OCI-M2 (cell line): ENCODE results near the gene TTC7B.

Experiments used
- DNase-seq: peaks from one replicate; lab custom pipeline; 2025; ENCODE audit not compliant: unreplicated experiment; lab: John Stamatoyannopoulos, UW

Gene TTC7B

GRCh38 chr14:90805662-90806540, 10.3 kb downstream of the TTC7B start:
- no peak for DNase-seq

DNA sequence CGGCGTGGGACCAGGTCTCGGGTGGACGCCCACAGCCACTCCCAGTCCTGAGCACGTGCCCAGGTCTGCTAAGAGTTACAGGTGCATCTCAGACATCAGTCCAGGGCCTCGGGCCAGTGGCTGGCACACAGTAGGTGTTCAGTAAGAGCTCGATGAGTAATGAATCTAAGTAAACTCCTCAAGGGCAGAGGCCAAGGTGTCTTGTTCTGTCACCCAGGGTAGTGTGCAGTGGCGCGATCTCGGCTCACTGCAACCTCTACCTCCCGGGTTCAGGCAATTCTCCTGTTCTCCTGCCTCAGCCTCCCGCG, 11.2 kb downstream of the TTC7B start:
- no peak for DNase-seq

DNA sequence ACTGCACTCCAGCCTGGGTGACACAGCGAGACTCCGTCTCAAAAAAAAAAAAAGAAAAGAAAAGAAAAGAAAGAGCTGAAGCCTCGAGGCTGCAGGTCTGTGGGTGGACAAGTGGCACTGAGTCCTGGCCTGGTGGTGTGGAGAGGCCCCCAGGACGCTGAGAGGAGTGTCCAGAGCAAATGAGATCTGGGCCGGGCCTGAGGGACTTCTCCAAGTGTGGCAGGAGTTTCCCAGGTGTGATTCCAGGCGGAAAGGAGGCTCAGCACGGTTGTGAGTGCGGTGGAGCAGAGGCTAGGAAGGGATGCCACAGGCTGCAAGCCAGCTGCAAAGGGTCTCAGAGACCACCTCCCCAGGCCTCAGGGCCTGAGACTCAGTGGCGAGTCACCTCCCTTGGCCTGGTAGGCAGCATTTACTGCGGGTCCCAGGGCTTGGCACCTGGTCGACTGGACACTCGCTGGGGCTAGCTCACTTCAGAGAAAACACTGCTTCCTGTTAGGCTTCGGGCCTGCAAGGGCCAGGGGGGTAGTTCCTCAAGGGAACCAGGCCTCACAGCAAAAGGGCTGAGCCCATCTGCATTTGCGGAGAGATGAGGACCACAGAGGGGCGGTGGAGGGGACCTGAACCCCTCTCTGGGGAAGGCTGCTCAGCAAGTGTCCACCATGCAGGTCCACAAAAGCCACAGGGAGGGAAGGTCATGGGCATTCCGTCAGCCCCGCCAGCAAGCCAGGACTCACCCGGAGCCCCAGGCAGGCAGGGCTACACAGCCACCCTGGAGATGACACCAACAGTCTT, 11.7 kb downstream of the TTC7B start:
- no peak for DNase-seq

- DNase-seq, result no peak
Observed at GRCh38 chr14:90803249-90803648, 13.0 kb downstream of the TTC7B start.

GRCh38 chr14:90799420-90799819, 16.8 kb downstream of the TTC7B start:
- no peak for DNase-seq

- no peak for DNase-seq
Observed at GRCh38 chr14:90797919-90798318, 18.3 kb downstream of the TTC7B start.

- DNase-seq, result no peak
Observed at GRCh38 chr14:90797451-90797850, 18.8 kb downstream of the TTC7B start.

- no peak for DNase-seq
Observed at GRCh38 chr14:90796329-90796728, 19.9 kb downstream of the TTC7B start.

- DNase-seq, result no peak
Observed at GRCh38 chr14:90795744-90796143, 20.5 kb downstream of the TTC7B start.

DNA sequence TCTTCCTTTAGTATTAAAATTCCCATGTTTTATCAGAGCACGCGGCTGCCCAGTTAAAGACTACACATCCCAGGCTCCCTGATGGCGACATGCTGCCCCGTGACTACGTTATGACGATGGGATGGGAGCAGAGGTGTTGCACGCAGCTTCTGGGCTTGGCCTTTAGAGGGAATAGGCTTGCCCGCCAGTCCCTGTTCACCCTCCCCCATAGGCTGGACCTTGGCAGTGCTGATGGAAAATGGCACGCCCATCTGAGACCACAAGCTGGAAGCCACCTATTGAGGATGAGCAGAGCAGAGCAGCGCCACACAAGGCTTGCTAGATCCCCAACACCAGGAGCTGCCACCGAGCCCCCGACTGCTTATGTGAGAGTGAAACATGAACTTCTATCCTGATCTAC, 24.7 kb downstream of the TTC7B start:
- DNase-seq, result no peak

- no peak for DNase-seq
Observed at GRCh38 chr14:90788031-90788430, 28.2 kb downstream of the TTC7B start.

DNA sequence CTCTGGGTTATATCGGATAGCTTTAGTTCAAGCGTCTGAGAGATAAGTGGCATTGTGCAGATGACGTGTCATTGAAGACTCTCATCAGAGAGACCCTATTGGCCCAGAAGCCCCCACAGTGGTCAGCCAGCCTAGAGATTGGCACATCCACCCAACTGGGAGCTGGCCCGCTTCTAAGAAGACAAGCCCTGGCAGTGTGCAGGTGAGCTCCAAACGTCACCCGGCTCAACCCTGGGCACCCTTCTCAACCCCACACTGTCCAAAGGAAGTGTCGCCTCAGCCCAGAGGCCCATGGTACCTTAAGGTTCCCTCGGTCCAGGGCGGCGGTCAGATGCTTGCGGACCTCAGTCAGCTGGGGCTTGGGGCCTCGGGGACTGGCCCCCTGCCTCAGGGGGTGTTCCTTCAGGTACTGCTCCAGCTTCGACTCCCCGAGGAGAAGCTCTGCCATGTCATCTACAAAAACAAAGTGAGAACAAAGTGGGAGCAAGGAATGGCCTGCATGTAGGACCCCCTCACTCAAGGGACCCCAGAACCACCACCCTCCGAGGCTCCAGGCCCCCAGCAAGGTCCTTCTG, 30.3 kb downstream of the TTC7B start:
- no peak for DNase-seq

DNA sequence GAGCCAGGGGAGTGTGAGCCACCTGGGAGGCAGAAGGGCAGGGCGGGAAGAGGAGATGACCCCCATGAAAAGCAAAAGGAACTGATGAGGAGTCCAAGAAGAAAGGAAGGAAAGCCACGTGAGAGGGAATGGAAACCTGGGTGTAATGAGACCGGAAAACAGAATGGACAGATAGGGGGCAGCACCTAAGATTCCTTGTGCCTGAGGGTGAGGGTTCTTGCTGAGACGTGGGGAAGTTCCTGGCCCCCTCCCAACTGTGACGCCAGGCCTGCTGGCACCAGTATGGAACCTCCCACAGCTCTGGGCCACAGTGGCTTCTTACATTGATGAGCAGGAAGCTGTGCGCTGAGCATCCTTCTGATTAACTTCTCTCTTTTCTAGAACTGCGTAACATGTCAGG, 30.8 kb downstream of the TTC7B start:
- DNase-seq, result no peak

DNA sequence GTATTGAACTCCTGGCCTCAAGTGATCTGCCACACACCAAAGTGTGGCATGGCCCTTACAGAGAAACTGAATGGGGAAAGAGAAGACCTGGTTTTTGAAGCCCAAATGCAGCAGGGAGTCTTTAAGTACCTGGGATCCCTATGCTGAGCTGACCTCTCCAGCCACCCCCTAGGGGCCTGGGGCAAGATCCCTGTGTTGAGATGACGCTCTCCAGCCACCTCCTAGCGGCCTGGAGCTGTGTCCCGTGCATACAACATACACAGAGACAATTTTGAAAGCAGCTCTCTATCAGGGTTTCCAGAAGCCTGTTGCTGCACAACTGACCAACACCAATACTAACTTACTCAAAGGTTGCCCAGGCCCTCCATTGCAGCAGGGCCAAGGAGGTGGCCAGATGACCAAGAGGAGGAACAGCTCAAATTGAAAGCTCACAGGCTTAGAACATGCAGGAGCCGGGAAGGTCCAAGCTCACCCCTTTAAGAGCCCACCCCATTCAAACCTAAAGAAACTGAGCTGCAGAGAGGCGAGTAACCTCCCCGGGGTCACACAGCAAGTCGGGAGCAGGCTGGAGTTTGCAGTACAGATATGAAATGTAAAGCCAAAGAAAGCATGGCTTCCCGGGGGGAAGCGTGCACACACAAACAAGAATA, 31.5 kb downstream of the TTC7B start:
- no peak for DNase-seq

GRCh38 chr14:90783344-90783743, 32.9 kb downstream of the TTC7B start:
- no peak for DNase-seq

DNA sequence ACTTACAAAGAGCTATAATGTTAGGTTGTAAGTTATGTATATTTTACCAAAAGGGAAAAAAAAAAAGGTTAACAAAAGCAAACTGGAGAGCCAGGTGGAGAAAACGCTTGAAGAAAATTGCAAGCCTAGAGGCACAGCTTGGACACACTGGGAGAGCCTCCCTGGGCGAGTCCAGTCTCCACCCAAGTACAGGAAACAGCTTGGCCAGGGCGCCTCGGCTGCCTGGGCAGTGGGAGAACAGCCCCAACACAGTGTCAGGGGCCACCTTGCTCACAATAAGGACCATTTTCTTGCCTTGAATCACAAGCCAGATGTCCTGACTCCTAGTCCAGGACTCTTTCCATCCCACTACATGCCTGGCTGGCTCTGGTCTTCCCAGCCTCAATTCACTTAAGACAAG, 33.3 kb downstream of the TTC7B start:
- no peak for DNase-seq

DNA sequence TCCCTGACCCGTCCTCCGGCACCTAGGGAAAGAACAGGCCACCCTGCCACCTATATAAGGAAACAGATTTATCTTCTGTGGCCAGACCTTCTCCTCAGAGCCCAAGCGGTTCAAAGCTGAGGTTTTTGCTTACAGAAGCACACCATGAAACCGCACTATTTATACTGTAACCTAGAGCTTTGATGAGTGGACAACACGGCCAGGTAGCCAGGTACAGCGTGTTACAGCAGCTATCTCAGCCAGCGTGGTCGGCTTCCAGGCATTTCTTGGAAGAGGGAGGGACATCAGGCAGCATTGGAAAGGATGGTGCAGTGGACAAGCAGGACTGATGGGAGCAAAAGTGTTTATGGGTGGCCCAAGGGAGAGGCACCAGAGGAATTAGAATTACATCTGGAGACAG, 34.4 kb downstream of the TTC7B start:
- DNase-seq, result no peak

- DNase-seq, result no peak
Observed at GRCh38 chr14:90781344-90781761, 34.9 kb downstream of the TTC7B start.

DNA sequence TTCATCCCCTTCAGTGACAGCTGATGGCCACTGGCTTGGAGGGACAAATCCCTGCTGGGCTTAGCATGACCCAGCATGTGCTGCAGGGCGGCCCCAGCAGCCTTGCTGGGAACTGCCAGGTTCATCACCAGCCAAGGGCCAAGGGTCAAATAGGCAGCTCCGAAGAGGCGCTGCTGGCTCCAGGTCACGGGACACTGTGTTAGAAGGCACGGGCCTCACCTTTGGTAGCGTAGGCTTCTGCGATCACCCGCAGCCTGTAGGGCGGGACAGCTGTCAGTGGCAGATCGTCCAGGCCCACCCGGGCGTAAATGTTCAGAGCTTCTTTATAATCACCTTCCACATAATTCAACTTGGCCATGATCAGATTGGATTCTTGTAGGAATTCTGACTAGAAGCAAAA, 35.7 kb downstream of the TTC7B start:
- no peak for DNase-seq

GRCh38 chr14:90778571-90779255, 37.5 kb downstream of the TTC7B start:
- DNase-seq, result no peak
